AG20443 (cell line): ENCODE results near the gene FHIT.
"Not testable (repeated sequence)": the region's sequence is repeated elsewhere in the genome, so short reads cannot be mapped to it uniquely, and the experiment has no call there.

Experiments
- DNase-seq: peaks from one replicate; pipeline ENCODE4 v3.0.0; 2012; ENCODE audit warnings: low spot score, mixed read lengths

The FHIT gene

DNA sequence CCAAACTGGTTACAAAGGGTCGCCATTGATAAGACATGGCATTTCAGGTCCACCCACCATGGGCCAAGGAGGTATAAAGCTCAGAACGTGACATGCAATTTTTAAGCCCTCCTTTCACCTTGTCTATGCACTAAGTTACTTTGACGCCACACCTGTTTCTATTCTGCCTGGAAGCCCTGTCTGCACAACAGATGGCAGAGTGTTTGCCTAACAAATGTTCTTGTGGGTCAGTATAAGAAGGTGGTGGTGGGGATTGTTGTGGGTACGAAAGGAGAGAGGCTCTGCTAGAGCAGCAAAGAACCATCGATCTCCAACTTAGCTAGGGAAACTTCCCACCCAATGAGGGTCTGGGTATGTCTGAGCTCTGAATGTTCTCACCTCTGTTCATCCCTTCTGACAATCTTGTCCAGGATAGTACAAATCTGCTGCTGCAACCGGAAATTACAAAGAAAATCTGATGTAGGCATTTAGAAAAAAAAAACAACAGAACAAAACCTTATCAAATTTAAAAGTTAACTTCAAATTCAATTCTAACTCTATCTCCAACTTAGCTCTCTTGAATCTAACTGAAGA is 1256.4 kb downstream of the FHIT start:
- no peak for DNase-seq

DNA sequence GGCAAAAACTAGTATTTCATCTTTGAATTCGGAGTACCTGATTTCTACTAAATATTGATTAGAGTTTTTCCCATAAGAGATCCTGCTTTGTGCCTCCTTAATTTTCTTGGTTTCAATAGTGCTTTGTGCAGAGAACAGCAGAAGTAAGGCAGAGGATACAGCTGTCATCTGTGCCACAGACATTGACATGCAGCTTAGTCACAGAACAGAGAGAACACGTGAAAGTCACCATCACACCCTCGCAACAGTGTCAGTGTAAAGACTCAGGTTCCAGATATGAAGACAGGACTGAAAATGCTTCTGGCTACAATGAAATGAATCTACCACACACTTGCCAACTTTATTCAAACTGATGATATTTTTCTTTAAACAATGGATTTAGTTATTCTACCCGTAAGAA is 1258.7 kb downstream of the FHIT start:
- no peak for DNase-seq

DNA sequence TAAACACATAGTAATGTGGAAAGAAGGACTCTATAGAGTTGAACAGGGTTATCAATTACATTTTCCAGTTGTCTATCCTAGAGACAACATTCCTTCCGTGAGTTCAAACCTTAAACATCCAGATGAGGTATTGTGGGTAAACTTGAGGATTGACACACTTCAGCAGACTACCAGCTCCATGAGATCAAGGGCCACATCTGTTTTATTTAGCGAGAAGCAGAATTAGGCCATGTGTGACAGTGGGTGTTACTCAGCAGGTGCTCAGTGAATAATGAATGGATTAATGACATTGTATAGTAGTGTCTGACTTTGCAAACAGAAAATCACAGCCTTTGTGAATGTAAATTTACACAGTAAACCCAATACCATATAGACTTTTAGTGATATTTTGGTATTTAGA is 1260.3 kb downstream of the FHIT start:
- no peak for DNase-seq

DNA sequence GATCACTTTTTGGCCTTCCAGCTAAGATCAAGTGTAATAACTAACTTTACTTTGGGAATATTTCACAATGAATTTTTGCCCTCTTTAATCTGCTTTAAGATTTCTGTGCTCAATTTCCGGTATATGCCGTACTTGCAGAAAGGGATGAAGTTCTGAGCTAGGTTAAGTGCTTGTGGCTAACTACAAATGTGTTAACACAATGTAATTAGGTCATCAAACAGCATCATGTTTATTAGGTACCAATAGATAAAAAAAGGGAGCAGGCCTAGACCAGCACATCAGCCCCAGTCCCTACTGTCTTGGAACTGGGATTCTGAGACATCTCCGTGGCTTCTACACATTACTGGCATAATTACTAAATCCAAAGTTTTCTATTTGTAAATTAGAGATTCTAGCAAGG is 1268.7 kb downstream of the FHIT start:
- no peak for DNase-seq

DNA sequence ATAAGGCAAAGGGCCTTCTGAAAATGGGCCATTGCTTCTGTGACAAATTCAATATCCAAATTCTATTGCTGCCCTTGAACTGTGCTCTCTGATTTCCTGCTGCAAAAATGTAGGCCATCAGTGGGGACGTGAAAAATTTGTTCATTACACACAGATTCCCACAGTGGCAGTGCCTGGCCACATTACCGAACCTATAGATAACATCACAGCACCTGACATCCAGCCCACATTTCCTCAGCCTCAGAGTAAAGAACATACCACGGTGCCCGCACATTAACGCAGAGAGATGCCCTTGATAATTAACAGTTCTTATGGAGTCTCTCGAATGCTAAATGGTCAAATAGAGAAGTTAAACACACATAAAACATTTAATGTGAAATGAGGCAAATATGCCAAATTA is 1269.9 kb downstream of the FHIT start:
- no peak for DNase-seq

DNA sequence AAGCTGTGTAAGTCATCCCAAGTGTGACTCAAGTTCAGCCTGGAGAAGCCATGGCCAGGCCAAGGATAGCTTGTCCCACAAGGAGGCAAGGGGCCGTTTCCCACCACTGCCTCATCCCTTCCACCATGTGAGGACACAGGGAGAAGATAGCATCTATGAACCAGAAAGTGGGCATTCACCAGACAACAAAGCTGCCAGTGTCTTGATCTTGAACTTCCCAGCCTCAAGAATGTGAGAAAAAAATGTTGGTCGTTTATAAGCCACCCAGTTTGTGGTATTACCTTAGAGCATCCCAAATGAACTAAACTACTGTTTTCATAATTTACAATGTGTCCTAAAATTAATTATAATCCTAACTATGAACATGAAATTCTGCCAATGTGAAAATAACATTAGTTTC is 1270.7 kb downstream of the FHIT start:
- no peak for DNase-seq

DNA sequence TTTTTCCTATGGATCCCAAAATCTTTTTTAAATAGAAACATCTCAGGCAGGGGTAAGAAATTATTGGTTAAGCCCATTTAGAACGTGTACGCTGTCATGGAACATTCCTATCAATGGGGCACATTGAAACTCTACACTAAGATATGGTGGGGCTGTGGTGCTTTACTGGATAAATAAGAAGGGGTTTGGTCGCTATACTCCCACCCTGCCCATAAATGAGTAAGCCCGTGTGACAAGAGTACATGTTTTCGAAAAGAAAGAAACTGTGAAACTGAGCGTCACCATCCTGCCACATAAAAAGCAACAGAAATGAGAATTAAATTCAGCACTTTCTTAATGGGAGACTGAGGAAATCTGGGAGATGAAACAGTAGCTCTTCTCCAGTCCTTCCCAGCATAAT is 1271.7 kb downstream of the FHIT start:
- DNase-seq = no peak

DNA sequence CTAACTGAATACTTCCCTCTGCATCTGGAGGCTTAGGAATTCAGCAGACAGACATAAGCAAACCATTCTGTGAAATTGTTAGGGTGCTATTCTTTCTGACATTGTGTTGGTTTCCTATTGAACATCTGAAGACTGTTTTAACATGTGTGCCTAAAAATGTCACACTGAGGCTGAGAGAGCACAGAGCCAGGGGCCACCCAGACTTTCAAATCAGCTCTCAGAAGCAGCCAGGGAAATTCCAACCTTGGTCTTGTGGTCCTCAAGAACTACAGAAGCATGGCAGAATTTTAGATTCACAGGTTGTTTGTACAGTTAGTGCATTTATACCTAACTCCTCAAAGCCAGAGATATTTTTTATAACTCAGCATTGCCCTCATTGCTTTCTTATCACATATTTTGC is 1272.3 kb downstream of the FHIT start:
- no peak for DNase-seq

DNA sequence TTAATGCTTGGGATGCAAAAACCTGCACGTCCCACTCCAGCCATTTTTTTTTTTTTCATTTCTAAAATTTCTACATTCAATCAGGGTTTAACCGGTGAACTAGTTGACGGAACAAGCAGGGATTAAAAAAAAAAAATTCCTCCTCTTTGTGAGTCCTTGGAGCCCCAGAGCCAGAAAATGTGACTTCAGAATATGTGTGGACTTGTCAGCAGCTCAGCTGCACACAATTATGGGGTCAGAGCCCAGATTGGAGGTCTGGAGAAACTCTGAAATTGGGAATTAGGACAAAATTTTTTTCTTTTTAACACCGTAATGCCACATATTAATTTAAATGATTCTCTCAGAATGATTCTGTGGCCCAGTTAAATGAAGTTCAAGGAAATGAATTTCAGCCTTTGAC is 1280.5 kb downstream of the FHIT start:
- no peak for DNase-seq

DNA sequence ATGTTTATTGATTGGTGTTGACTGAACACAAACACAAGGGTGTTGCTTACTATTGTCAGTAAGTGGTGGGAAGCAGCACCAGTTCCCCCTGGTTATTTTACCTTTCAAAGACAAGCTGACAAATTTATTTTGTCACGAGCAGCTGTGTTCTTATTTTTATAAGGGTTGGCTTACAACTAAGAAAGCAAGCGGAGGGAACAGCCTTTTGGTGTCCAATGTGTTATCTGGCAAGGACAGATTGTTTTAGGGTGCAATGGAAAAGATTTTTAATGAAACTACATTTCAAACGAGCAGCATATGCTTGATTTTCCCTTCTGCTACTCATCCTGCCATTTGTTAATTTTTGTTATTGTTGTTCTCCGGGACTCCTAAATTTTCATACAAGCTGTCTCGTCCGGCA is 1280.9 kb downstream of the FHIT start:
- DNase-seq = no peak

DNA sequence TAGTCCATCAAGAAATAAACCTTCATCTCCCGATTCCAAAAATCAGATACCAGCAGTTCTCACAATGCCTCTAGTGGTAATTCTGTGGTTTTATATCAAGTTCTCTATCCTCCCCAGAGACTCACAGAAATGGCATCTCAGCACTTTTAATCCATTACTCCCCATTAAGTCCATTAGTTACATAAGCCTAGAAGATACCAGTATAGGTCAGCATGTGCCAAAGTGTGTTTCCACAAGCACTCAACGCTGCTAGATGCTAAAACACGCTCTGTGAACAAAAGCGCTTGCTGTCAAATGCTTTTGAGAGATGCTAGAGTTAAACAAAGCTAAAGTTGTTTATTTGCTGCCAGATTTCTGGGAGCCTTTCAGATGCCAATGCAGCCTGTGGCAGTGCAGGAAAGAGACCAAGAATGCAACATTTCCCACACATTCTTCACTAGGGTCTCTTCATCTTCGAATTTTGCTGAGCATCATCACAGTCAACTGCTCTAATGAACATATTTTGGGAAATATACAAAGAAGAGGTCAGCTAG is 1282.7 kb downstream of the FHIT start:
- DNase-seq = no peak

DNA sequence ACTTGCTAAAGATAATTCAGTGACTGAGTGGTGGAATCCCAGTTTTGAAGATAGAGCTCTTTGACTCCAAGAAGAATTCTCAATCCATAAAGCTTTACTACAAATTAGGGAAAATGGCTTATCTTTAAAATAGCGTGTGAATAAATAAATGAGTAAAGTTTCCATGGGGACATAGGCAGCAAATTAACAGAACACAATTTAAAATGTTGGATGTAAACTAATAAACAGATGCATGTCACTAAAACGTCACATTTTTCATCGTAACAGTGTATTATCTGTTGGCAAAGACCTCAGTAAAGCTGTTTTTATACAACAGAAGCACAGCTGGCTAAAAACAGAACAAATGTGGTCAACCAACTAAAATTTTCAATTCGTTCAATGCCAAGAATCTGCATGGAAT is 1287.6 kb downstream of the FHIT start:
- DNase-seq = no peak

DNA sequence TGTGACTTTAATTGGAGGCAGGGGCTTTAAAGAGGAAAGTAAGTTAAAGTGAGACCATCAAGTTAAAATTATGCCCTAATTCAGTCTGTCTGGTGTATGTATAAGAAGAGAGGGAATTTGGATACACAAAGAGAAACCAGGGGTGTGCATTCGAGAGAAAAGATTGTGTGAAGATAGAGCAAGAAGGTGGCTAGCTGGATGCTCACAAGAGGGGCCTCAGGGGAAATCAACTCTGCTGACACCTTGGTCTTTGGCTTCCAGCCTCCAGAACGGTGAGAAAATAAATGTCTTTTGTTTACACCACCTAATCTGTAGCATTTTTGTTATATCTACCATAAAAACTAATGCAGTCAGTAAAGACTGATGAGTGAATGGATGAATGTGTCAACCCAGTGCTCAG is 1294.1 kb downstream of the FHIT start:
- DNase-seq = no peak

DNA sequence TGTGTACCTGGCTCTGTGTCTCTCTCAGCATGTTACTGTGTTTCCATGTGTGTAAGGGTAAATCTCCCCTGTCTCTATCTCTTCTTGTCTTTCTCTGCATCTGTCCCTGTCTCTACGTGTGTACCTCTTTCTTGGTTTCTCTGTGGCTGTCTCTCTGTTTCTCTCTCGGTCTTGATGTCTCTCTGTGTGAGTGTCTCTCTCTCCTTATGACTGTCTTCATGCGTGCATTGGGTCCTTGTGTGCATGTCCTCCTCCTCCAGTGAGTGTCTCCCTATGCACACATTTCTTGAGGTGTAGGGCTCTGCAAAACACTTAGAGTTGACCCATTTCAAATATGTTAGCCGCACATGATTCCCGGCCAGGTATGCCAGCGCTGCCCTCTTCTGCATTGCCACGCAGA is 1298.1 kb downstream of the FHIT start:
- no peak for DNase-seq

DNA sequence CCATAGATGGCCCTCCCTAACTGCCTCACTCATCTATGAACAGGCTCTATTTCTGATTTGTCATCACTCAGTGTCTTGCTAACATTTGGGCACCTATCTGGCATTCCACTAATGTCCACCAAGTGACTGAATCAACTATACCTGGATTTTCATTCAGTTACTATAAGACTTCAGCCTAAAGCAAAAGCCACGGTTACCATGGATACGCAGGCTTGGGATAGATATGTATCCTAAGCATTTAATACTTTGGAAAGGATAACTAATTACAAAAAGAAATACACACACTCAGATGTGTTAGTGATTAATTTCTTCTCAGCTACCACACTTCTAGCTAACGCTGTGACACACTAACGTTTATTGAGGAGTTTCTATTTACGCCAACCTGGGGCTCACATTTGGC is 1301.9 kb downstream of the FHIT start:
- no peak for DNase-seq

DNA sequence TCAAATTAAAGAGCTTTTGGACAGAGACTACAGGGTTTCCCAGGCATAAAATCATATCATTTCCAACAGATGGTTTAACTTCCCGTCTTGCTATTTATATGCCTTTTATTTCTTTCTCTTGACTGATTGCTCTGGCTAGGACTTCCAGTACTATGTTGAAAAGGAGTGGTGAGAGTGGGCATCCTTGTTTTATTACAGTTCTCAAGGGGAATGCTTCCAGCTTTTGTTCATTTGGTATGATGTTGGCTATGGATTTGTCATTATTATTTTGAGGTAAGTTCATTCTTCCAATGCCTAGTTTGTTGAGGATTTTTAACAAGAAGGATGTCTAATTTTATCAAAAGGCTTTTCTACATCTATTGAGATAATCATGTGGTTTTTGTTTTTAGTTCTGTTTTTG is 1304.9 kb downstream of the FHIT start:
- DNase-seq = no peak

DNA sequence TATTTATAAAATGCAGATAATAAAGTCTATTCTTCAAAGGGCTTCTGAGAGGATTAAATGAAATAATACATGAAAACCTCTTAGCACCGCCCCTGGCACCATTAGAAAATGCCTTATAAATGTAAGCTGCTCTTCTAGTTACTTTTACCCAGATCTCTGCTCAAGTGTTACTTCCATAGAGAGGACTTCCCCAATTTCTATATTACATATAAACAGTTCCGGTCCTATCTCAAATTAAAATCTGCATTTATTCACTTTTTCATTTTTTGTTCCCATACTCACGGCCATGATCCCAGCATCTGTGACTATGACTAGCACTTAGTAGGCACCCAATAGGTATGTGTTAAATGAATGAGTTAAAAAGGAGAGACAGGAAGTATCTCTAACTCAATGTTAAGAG is 1310.5 kb downstream of the FHIT start:
- DNase-seq = no peak

DNA sequence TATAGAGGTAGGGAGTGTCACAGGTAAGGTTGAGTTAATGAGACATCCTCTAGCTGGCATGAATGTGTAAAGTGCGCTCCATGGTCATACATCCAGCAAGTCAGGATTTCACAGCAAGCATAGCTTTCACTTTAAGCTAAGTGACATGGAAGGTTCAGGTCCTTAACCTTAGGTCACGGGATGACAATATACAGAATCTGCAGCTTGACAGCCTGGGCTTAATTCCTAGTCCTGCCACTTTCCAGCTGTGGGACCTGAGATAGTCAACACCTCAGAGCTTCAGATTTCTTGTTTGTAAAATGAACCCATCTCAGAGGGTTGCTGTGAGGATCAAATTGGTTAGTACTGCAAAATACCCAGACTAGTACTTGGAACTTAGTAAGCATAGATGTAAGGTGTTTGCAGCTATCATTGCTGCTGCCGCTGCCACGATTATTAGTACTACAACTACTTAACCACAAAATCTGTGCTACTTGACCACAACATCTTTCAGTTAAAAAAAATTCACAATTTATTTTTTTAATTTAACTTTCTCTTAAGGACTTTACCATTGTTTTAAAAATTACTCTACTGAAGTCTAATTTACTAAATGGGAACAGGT is 1311.3 kb downstream of the FHIT start:
- no peak for DNase-seq

DNA sequence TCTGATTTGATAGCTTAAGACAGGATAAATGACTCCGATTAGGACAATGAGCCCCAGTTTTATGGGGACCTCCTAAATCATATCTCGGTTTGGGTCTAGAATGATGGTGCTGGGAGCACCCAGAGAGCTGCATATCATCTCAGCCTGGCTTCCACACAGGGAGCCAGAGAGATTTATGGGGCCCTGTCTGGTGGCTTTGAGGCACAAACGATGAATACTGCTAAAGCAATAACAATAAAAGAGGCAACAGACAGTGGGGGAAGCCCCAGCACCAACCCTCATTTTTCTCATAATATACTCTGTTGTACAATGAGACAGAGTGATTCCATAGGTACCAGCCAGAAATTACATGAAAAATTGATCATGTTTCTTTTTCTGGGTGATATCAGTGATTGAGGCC is 1312.4 kb downstream of the FHIT start:
- DNase-seq = no peak

DNA sequence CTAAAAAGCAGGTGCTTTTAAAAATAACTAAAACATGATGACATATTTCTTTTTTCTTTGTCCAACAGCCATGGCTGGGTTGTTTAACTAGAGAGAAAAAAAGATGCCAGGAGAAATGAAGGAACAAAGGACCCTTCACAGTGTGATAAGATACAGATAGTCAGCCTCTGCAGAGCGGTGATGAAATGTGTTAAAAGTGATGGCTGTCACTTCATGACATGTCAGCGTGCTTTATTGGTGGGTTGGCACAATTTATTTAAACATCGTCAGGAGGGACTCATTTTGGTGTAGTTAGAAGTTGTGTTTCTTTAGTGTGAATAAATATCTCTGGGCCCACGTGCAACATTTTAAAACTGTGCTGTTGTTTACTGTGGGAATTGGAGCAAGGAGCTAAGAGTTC is 1314.1 kb downstream of the FHIT start:
- no peak for DNase-seq

DNA sequence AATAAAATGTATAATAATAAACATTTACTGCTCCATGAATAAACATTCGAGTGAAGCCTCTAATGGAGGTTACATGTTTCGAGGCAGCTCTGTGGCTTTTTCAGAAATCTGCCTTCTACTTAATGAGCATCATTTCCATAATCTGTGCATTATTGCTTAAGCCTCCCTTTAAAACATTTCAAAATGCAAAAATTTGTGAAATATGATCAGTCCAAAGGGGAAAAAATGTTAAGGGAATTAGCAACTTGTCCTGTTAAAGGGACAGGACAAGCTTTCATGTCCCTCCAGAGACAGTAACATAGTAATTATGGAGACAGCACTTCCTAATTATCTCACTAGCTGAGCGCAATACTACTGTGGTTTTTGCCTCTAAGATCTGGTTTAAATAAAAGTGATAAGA is 1314.8 kb downstream of the FHIT start:
- no peak for DNase-seq

DNA sequence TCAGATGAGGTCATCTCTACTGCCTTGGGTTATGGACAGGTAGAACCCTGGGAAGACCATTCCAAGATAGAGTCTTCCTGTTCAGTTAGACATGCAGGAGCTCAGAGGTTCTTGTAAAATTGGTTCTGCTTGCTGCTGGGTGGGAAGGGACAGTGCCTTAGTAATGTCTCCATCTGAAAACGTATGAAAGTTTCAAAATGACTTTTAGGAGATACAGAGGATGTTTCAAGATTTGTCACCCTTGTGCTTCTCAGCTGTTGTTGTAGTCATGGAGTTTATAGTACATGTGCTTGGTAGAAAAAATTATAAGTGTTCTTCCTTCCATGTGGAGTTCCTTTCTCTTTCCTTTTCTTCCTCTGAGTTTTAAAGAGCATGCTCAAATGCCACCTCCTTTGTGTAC is 1316.2 kb downstream of the FHIT start:
- DNase-seq = no peak

DNA sequence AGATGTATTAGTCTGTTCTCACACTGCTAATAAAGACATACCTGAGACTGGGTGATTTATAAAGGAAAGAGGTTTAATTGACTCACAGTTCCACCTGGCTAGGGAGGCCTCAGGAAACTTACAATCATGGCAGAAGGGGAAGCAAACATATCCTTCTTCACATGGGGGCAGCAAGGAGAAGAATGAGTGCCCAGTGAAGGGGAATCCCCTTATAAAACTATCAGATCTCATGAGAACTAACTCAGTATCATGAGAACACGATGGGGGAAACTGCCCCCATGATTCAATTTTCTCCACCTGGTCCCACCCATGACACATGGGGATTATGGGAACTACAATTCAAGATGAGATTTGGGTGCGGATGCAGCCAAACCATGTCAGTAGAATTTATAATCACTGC is 1316.7 kb downstream of the FHIT start:
- not testable (repeated sequence) for DNase-seq

DNA sequence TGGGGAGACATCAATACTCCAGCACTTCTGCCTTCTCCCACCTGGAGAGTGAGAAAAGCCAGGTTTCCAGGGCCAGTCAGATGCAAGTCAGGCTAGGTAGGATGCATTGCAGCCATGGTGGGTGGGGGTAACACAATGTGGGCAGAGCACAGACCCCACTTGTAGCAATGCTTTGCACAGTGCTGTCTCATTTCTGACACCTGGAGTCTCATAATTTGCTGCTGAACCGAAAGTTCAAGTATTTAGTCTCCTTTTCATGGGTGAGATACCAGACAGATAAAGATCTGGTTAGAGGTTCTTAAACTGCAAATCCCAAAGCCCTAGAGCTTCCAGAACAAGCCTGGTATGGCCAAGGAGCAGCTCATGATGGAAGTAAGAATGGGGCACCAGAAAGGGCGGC is 1321.1 kb downstream of the FHIT start:
- no peak for DNase-seq
